ENCODE measurements around the gene PDIA6. TPM values are rescaled to one million over a fixed set of nuclear protein-coding genes. Genes with fewer than 3 reads are reported as not detected.

The PDIA6 gene
- total and polyA plus RNA-seq, 9 of the 15 experiments (the other 6 are each of a cell fraction or from before 2014, with no cell fraction given): 166 to 268 (median 229) TPM

DNA sequence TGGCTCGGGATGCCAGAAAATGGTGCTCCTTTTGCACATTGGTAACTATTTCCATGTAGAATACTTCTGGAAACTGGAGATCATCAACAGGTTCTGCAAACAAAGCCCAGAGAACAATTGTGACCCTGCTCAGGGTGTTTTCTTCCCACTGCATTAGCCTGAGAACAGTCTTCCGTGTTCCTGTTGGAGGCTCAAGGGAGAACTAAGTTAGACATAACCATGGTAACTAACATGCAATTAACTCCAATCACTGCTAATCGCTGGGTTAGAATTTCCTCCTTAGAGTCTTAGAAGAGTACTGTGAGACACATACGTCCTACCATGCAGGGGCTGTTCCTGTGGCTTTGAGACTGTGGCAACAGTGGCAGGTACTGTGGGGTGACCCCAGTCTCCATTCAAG lies 36.0 kb upstream of the PDIA6 start:
- Histone ChIP-seq H3K4me1 (replicated peaks in 1 of 2; ENCODE audit: control insufficient read depth in 2 of 2, insufficient read depth in 2 of 2, low read length in 2 of 2) (no peaks in the 10 kb centered on the region), H3K27ac (ENCODE audit: extremely low read depth, low read depth, low read length) (no peak overlapping the region), H3K9me1 (ENCODE audit: control insufficient read depth, insufficient read depth, low read length) (no peaks in the 10 kb centered on the region), H3K4me3 (no peak overlapping the region), H3K79me2 (ENCODE audit: control insufficient read depth, insufficient read depth, low read length) (no peaks in the 10 kb centered on the region), H4K20me1 (replicated peaks; ENCODE audit: control insufficient read depth, insufficient read depth, low read length) (no peaks in the 10 kb centered on the region), H2AFZ (ENCODE audit: low read depth, low read length) (no peak overlapping the region), H3K27me3 (ENCODE audit: control insufficient read depth in 2 of 2, insufficient read depth in 2 of 2, low read length in 2 of 2) (peaks cover 14 to 54% of the 10 kb centered on the region in 2 experiments), H3K9me3 (replicated peaks; ENCODE audit: control insufficient read depth, insufficient read depth, low read depth, low read length) (no peaks in the 10 kb centered on the region), H3K36me3 (ENCODE audit: control insufficient read depth, insufficient read depth, low read length) (no peaks in the 10 kb centered on the region), H3K4me2 (ENCODE audit: insufficient read depth, low read length) (no peak overlapping the region), H3K9ac (ENCODE audit: insufficient read depth in 1 of 2, low read depth in 2 of 2, low read length in 2 of 2) (no peak overlapping the region)
- FAIRE-seq (no peak), ATAC-seq (no peak), DNase-seq (ENCODE audit: extremely low read depth in 1 of 4, low spot score in 3 of 4) (no peak)
- 1% methylated on average over 4 of the region's 4 CpGs for WGBS (ENCODE audit: insufficient coverage, low coverage, missing lambda C conversion rate)
- in situ Hi-C loops (cut with MboI) (loop anchor here (25.0 kb wide), 1 partner anchor 564 kb away; no protein-coding TSS in a partner anchor), intact Hi-C loops (cut with micrococcal nuclease) (no loop called here)
- POLR2A ChIA-PET: no interaction called here
- BruUV-seq (replicated peaks): no TSS peak
- no peak for TF ChIP-seq CXXC5 (CRISPR knock-in tag; IDR thresholded peaks at IDR 0.05)
- no peak for TF ChIP-seq MCM2 (IDR thresholded peaks at IDR 0.05; ENCODE audit: low read depth)
- no peak for TF ChIP-seq ILF3 (IDR thresholded peaks at IDR 0.05; ENCODE audit: borderline replicate concordance)
- TF ChIP-seq, protein P1, sequence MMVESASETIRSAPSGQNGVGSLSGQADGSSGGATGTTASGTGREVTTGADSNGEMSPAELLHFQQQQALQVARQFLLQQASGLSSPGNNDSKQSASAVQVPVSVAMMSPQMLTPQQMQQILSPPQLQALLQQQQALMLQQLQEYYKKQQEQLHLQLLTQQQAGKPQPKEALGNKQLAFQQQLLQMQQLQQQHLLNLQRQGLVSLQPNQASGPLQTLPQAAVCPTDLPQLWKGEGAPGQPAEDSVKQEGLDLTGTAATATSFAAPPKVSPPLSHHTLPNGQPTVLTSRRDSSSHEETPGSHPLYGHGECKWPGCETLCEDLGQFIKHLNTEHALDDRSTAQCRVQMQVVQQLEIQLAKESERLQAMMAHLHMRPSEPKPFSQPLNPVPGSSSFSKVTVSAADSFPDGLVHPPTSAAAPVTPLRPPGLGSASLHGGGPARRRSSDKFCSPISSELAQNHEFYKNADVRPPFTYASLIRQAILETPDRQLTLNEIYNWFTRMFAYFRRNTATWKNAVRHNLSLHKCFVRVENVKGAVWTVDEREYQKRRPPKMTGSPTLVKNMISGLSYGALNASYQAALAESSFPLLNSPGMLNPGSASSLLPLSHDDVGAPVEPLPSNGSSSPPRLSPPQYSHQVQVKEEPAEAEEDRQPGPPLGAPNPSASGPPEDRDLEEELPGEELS (CRISPR knock-in tag; IDR thresholded peaks at IDR 0.05; ENCODE audit: borderline replicate concordance): no peak
- TF ChIP-seq JUNB (CRISPR knock-in tag; conservative IDR thresholded peaks at IDR 0.05): no peak
- TF ChIP-seq SUPT5H (IDR thresholded peaks at IDR 0.05): no peak
- TF ChIP-seq ZNF263 (CRISPR knock-in tag; IDR thresholded peaks at IDR 0.05; ENCODE audit: borderline replicate concordance): no peak
- no peak for TF ChIP-seq NR1H2 (CRISPR knock-in tag; IDR thresholded peaks at IDR 0.05)
- no peak for TF ChIP-seq MYC (IDR thresholded peaks at IDR 0.05; ENCODE audit: low read depth, low read length)
- no peak for TF ChIP-seq MYC (CRISPR knock-in tag; IDR thresholded peaks at IDR 0.05; ENCODE audit: borderline replicate concordance, low read depth)
- TF ChIP-seq ZFP1 (CRISPR knock-in tag; IDR thresholded peaks at IDR 0.05): no peak
- TF ChIP-seq GATAD2A (IDR thresholded peaks at IDR 0.05): no peak
- no peak for TF ChIP-seq ZNF124 (CRISPR knock-in tag; IDR thresholded peaks at IDR 0.05)
- CTCF ChIA-PET (ENCODE audit: low intra/inter-chr PET ratio): interaction anchor here (0.6 kb wide), 1 partner anchor 18 kb away, joined by 3 read pairs; no protein-coding TSS in a partner anchor

Data from K562 (cell line).